ENCODE data around the gene ZNF735. TPM values are rescaled to one million over a fixed set of nuclear protein-coding genes. Genes with fewer than 3 reads are reported as not detected.

The ZNF735 gene
- total and polyA plus RNA-seq, 4 donors = not detected

Other genes starting within 250 kb of the ZNF735 start
- gene ZNF722, start 208.4 kb upstream of the ZNF735 start, total RNA-seq = not detected
- not detected for gene ZNF722, start 208.4 kb upstream of the ZNF735 start, polyA plus RNA-seq (ENCODE audit: insufficient read length in 2 of 2)
- gene ZNF727, start 161.8 kb upstream of the ZNF735 start, total RNA-seq = 1 to 10 TPM in 1 of 2 donors, under 1 TPM in 1; 0.50 to 1.5 TPM
- not detected for gene ZNF727, start 161.8 kb upstream of the ZNF735 start, polyA plus RNA-seq (ENCODE audit: insufficient read length in 2 of 2)
- gene ZNF679, start 21.3 kb downstream of the ZNF735 start, total RNA-seq = not detected
- not detected for gene ZNF679, start 21.3 kb downstream of the ZNF735 start, polyA plus RNA-seq (ENCODE audit: insufficient read length in 2 of 2)
- gene ZNF736, start 106.8 kb downstream of the ZNF735 start, total RNA-seq = 10 to 100 TPM; 19.1 to 32.3 TPM
- gene ZNF736, start 106.8 kb downstream of the ZNF735 start, polyA plus RNA-seq (ENCODE audit: insufficient read length in 2 of 2) = 10 to 100 TPM; 14.1 to 15.5 TPM

All from spinal cord (tissue), 4 donors.